SJCRH30 (cell line): ENCODE results near the gene ST7. TPM values are rescaled to one million over a fixed set of nuclear protein-coding genes. Genes with fewer than 3 reads are reported as not detected.

Experiments
- DNase-seq, 2 experiments: peaks; one replicate each; pipeline ENCODE4 v3.0.0-alpha.2; 2015 to 2020
- H3K27ac ChIP-seq: fragments of 250-450 bp; sonication (Bioruptor Pico); 2 replicates; pipeline ENCODE4 v1.5.1; 2020; ENCODE audit warnings: mild to moderate bottlenecking, moderate library complexity
- H3K27me3 ChIP-seq: fragments of 250-450 bp; sonication (Bioruptor Pico); 2 replicates; pipeline ENCODE4 v1.5.1; 2020; ENCODE audit warnings: mild to moderate bottlenecking, moderate library complexity
- H3K36me3 ChIP-seq: fragments of 250-450 bp; sonication (Bioruptor Pico); 2 replicates; pipeline ENCODE4 v1.5.1; 2020; ENCODE audit warnings: mild to moderate bottlenecking, moderate library complexity
- H3K4me1 ChIP-seq: fragments of 250-450 bp; sonication (Bioruptor Pico); 2 replicates; pipeline ENCODE4 v1.5.1; 2020; ENCODE audit warnings: mild to moderate bottlenecking, moderate library complexity
- H3K4me3 ChIP-seq: fragments of 250-450 bp; sonication (Bioruptor Pico); 2 replicates; pipeline ENCODE4 v1.5.1; 2020; ENCODE audit warnings: mild to moderate bottlenecking, moderate library complexity
- H3K9me3 ChIP-seq: fragments of 250-450 bp; sonication (Bioruptor Pico); replicated peaks from 2 replicates; pipeline ENCODE4 v1.5.1; 2020; ENCODE audit warnings: mild to moderate bottlenecking, moderate library complexity
- total RNA-seq: library from RNA; depleted of rRNA; stranded (reverse); fragments of >200 nt; shearing (Covaris generic); gene quantifications from 2 replicates; pipeline ENCODE4 v1.2.3, GENCODE V29; 2014

The ST7 gene
- total RNA-seq, 1 experiment from 2014 or later, result 35.7 TPM

- H3K9me3 ChIP-seq, result no peaks in the 10 kb centered on the region
- H3K27ac ChIP-seq, result no peak overlapping the region
- H3K4me3 ChIP-seq, result no peak overlapping the region
- no peaks in the 10 kb centered on the region; the same call in 1 of the 2 replicates for H3K4me1 ChIP-seq
- no peak for DNase-seq
- H3K36me3 ChIP-seq, result no peaks in the 10 kb centered on the region
- H3K27me3 ChIP-seq, result no peaks in the 10 kb centered on the region
Observed at GRCh38 chr7:116981939-116982338, 28.6 kb downstream of the ST7 start.

DNA sequence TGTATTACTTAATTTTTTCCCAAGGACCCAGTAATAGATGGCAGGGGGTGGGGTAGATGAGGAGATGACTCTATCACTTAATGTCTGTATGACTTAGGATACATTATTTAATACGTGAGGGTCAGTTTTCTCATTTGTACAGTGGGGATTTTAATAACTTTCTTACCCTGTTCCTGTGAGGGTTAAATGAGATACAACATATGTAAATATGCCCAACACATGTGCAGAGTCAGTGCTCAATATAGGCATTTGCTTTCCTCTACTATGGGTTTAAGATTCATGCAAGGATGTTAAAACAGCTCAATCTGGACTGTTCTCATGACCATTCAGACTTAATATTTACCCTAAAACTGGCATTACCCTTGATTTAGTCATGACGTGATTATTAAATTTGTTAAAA lies 31.2 kb downstream of the ST7 start:
- H3K4me3 ChIP-seq, result no peak overlapping the region
- no peak overlapping the region for H3K27ac ChIP-seq
- DNase-seq, result no peak
- no peaks in the 10 kb centered on the region for H3K9me3 ChIP-seq
- H3K36me3 ChIP-seq, result no peaks in the 10 kb centered on the region
- H3K27me3 ChIP-seq, result no peaks in the 10 kb centered on the region
- H3K4me1 ChIP-seq, result peaks cover 4% of the 10 kb centered on the region; the same call in 1 of the 2 replicates

DNA sequence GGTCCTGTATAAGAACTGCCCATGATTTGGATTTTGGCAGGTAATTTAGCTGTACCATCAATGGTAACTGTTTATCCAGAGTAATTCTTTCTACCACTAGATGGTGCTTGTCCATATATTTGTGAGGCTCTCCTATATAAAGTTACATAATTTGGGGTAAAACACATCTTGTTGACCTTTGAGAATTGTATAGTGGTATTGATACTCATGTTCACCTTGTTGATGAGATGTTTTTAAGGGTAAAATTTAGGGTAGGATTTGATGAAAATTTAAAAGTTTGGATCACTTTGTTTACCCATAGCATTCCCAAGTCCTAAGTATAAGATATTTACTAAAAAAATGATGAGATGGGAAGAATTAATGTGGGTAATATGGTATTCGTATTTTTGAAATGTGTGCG lies 31.6 kb downstream of the ST7 start:
- H3K27ac ChIP-seq, result no peak overlapping the region
- peak in 1 of 2 experiments; percentile 63 for DNase-seq

GRCh38 chr7:116985575-116985974 lies 32.3 kb downstream of the ST7 start:
- no peak for DNase-seq
- Histone ChIP-seq H3K4me3 (no peak overlapping the region), H3K4me1 (peaks cover 4% of the 10 kb centered on the region; the same call in 1 of the 2 replicates), H3K27me3 (no peaks in the 10 kb centered on the region), H3K27ac (no peak overlapping the region), H3K36me3 (no peaks in the 10 kb centered on the region), H3K9me3 (peaks cover under 1% of the 10 kb centered on the region; the same call in 1 of the 2 replicates)

More for the DNA sequence above, 31.6 kb downstream of the ST7 start:
- H3K9me3 ChIP-seq, result no peaks in the 10 kb centered on the region
- no peak overlapping the region for H3K4me3 ChIP-seq
- no peaks in the 10 kb centered on the region for H3K27me3 ChIP-seq
- peaks cover 4% of the 10 kb centered on the region; the same call in 1 of the 2 replicates for H3K4me1 ChIP-seq
- H3K36me3 ChIP-seq, result no peaks in the 10 kb centered on the region

DNA sequence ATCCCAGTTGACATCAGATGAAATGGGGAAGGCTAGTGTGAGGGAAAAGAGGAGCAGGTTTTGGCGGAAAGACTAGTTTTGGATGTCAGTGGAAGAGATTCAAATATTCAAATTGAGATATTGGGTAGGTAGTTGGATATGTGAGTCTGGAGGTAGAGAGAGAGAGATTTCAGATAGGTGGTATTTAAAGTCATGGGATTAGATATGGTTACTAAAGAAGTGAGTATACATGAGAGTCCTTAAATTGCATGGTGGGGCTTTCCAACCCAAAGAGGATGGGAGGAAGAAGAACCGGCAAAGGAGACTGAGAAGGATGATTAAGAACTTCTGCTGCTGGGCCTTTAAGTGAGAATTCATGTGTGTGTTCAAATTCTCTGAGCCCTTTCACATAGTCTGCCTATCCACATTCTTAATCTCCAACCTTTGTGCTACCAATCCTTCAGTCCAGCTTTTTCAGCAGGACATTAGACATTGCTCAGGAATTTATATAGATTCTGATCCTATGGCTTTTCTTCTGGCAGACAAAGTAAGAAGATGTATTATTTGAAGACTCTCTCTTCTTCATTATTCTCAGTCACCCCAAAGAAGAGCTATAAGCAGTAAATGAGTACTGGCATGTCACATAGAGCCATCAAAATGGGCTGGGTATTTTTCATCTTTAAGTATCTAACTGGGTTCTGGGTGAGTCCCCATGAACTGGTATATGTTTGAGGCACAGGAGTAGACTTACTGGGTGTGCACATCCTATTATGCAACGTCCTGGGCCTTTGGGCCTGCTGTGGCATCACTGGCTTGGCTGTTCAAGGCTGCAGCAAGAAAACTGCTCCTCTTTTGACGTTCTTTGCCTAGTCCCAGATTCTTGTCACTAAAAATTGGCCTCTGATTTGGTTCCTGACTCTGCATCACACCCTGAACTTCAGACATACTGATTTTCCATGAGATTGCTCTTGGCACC lies 33.6 kb downstream of the ST7 start:
- Histone ChIP-seq H3K4me3 (no peak overlapping the region), H3K9me3 (peaks cover 13% of the 10 kb centered on the region), H3K27ac (no peak overlapping the region), H3K36me3 (no peaks in the 10 kb centered on the region), H3K27me3 (no peaks in the 10 kb centered on the region), H3K4me1 (peaks cover 4% of the 10 kb centered on the region; the same call in 1 of the 2 replicates)
- no peak for DNase-seq

DNA sequence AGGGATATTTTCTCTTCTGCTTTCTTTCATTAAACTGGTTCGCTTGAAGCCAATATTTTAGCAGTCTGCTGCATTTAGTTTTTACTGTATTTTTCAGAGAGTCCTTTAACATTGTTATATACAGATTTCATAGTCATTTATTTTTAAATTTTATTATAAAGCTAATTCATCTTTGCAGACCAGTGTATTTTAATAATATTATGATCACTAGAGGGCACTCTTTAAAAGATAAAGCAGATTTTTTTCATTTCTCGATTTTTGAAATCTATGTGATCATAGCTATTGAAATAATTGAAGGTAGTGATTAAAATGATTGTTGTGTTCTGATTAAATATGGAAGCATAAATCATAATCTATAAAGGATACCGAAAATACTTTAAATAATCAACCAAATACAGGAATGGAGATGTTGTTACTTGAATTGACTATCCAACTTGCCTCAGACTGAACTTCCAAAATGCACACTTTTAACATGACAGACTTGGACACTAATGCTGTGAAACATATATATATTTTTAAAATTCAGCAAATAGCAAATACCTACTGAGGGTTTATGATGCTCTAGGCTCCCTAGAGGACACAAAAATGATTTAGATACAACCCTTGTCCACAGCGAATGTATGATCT lies 35.2 kb downstream of the ST7 start:
- peaks cover 18% of the 10 kb centered on the region for H3K9me3 ChIP-seq
- peaks cover 4% of the 10 kb centered on the region; the same call in 1 of the 2 replicates for H3K4me1 ChIP-seq
- no peak overlapping the region for H3K4me3 ChIP-seq
- no peaks in the 10 kb centered on the region for H3K27me3 ChIP-seq
- no peak for DNase-seq
- no peaks in the 10 kb centered on the region for H3K36me3 ChIP-seq
- H3K27ac ChIP-seq, result no peak overlapping the region

DNA sequence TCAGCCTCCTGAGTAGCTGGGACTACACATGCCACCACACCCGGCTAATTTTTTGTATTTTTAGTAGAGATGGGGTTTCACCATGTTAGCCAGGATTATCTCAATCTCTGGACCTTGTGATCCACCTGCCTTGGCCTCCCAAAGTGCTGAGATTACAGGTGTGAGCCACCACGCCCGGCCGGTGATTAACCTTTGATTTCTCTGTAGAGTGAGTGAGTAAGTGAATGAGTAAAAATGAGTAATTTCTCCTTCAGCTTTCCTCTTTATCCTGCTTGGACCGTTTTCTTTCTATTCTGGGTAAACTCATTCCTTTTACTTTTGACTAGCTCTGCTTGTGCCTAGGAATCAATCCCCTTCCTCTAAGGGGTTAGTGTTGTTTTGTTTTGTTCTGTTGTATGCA lies 36.8 kb downstream of the ST7 start:
- no peak for DNase-seq
- no peak overlapping the region for H3K4me3 ChIP-seq
- no peaks in the 10 kb centered on the region for H3K36me3 ChIP-seq
- no peaks in the 10 kb centered on the region for H3K27me3 ChIP-seq
- no peak overlapping the region for H3K27ac ChIP-seq
- H3K4me1 ChIP-seq, result peaks cover 4% of the 10 kb centered on the region; the same call in 1 of the 2 replicates
- peaks cover 18% of the 10 kb centered on the region for H3K9me3 ChIP-seq

- DNase-seq, result no peak
- H3K27ac ChIP-seq, result no peak overlapping the region
- no peak overlapping the region for H3K4me3 ChIP-seq
- peaks cover 18% of the 10 kb centered on the region for H3K9me3 ChIP-seq
- no peaks in the 10 kb centered on the region for H3K27me3 ChIP-seq
- H3K36me3 ChIP-seq, result no peaks in the 10 kb centered on the region
- H3K4me1 ChIP-seq, result peaks cover 4% of the 10 kb centered on the region; the same call in 1 of the 2 replicates
Observed at GRCh38 chr7:116991233-116991632, 37.9 kb downstream of the ST7 start.

- Histone ChIP-seq H3K27ac (no peak overlapping the region), H3K27me3 (no peaks in the 10 kb centered on the region), H3K36me3 (no peaks in the 10 kb centered on the region), H3K9me3 (peaks cover 26% of the 10 kb centered on the region), H3K4me3 (no peak overlapping the region), H3K4me1 (no peaks in the 10 kb centered on the region)
- no peak for DNase-seq
Observed at GRCh38 chr7:116994611-116995010, 41.3 kb downstream of the ST7 start.

- Histone ChIP-seq H3K4me1 (no peaks in the 10 kb centered on the region), H3K36me3 (no peaks in the 10 kb centered on the region; the same call in 1 of the 2 replicates), H3K9me3 (peaks cover 9% of the 10 kb centered on the region), H3K27ac (no peak overlapping the region), H3K4me3 (no peak overlapping the region), H3K27me3 (no peaks in the 10 kb centered on the region)
- DNase-seq, result no peak
Observed at GRCh38 chr7:116997972-116998371, 44.7 kb downstream of the ST7 start.

GRCh38 chr7:116998567-116999175 lies 45.4 kb downstream of the ST7 start:
- no peaks in the 10 kb centered on the region for H3K4me1 ChIP-seq
- no peaks in the 10 kb centered on the region for H3K27me3 ChIP-seq
- peaks cover 7% of the 10 kb centered on the region; the same call in 1 of the 2 replicates for H3K9me3 ChIP-seq
- no peak for DNase-seq
- H3K36me3 ChIP-seq, result no peaks in the 10 kb centered on the region; the same call in 1 of the 2 replicates
- no peak overlapping the region for H3K27ac ChIP-seq
- no peak overlapping the region for H3K4me3 ChIP-seq

- no peak overlapping the region for H3K27ac ChIP-seq
- H3K27me3 ChIP-seq, result no peaks in the 10 kb centered on the region
- H3K9me3 ChIP-seq, result peaks cover 7% of the 10 kb centered on the region; the same call in 1 of the 2 replicates
- no peak for DNase-seq
- H3K4me1 ChIP-seq, result peaks cover under 1% of the 10 kb centered on the region; the same call in 1 of the 2 replicates
- H3K36me3 ChIP-seq, result no peaks in the 10 kb centered on the region; the same call in 1 of the 2 replicates
- no peak overlapping the region for H3K4me3 ChIP-seq
Observed at GRCh38 chr7:116999311-116999710, 46.0 kb downstream of the ST7 start.

- H3K27me3 ChIP-seq, result no peaks in the 10 kb centered on the region
- peaks cover 20% of the 10 kb centered on the region for H3K4me1 ChIP-seq
- DNase-seq, result no peak
- H3K9me3 ChIP-seq, result peaks cover 7% of the 10 kb centered on the region; the same call in 1 of the 2 replicates
- H3K36me3 ChIP-seq, result no peaks in the 10 kb centered on the region; the same call in 1 of the 2 replicates
- H3K4me3 ChIP-seq, result no peak overlapping the region
- no peak overlapping the region for H3K27ac ChIP-seq
Observed at GRCh38 chr7:117001283-117001682, 48.0 kb downstream of the ST7 start.

GRCh38 chr7:117004899-117005298 lies 51.6 kb downstream of the ST7 start:
- no peaks in the 10 kb centered on the region for H3K27me3 ChIP-seq
- H3K27ac ChIP-seq, result peak overlapping the region; percentile 59

More at GRCh38 chr7:117004899-117005298, 51.6 kb downstream of the ST7 start:
- Histone ChIP-seq H3K36me3 (no peaks in the 10 kb centered on the region; the same call in 1 of the 2 replicates), H3K4me3 (no peak overlapping the region), H3K9me3 (no peaks in the 10 kb centered on the region), H3K4me1 (peaks cover 43% of the 10 kb centered on the region)
- no peak for DNase-seq
